ENCODE data around the gene MDH1B.

GRCh38 chr2:206708286-206708685, 56.8 kb downstream of the MDH1B start:
- TF ChIP-seq CTCF (conservative IDR thresholded peaks at IDR 0.05; ENCODE audit: low read length): no peak
- no peak for TF ChIP-seq EZH2phosphoT487 (IDR thresholded peaks at IDR 0.05; ENCODE audit: borderline replicate concordance)
